Fibroblast of skin of scalp (primary cell): ENCODE results near the gene GHITM.
"Not testable (repeated sequence)": the region's sequence is repeated elsewhere in the genome, so short reads cannot be mapped to it uniquely, and the experiment has no call there.

Experiments used
- DNase-seq: peaks from one replicate; pipeline ENCODE4 v3.0.0-alpha.2; 2013

Gene GHITM

GRCh38 chr10:84148006-84148597 lies 8.8 kb downstream of the GHITM start:
- DNase-seq = peak; percentile 41

GRCh38 chr10:84149854-84150253 lies 10.5 kb downstream of the GHITM start:
- DNase-seq = no peak

GRCh38 chr10:84152769-84153168 lies 13.5 kb downstream of the GHITM start:
- no peak for DNase-seq

GRCh38 chr10:84155521-84155920 lies 16.2 kb downstream of the GHITM start:
- DNase-seq = no peak

- no peak for DNase-seq
Measured at GRCh38 chr10:84156009-84156408, 16.7 kb downstream of the GHITM start.

GRCh38 chr10:84156768-84157167 lies 17.5 kb downstream of the GHITM start:
- DNase-seq = no peak

- DNase-seq = no peak
Measured at GRCh38 chr10:84158061-84158460, 18.8 kb downstream of the GHITM start.

GRCh38 chr10:84158550-84158949 lies 19.2 kb downstream of the GHITM start:
- DNase-seq = no peak

- no peak for DNase-seq
Measured at GRCh38 chr10:84159076-84159685, 19.9 kb downstream of the GHITM start.

GRCh38 chr10:84160663-84161362 lies 21.5 kb downstream of the GHITM start:
- no peak for DNase-seq

GRCh38 chr10:84163996-84164395 lies 24.7 kb downstream of the GHITM start:
- no peak for DNase-seq

- no peak for DNase-seq
Measured at GRCh38 chr10:84164442-84164841, 25.1 kb downstream of the GHITM start.

- DNase-seq = no peak
Measured at GRCh38 chr10:84166620-84167288, 27.4 kb downstream of the GHITM start.

GRCh38 chr10:84167289-84167653 lies 28.0 kb downstream of the GHITM start:
- not testable (repeated sequence) for DNase-seq

- not testable (repeated sequence) for DNase-seq
Measured at GRCh38 chr10:84168382-84168781, 29.1 kb downstream of the GHITM start.

- DNase-seq = not testable (repeated sequence)
Measured at GRCh38 chr10:84171237-84171636, 31.9 kb downstream of the GHITM start.

- DNase-seq = not testable (repeated sequence)
Measured at GRCh38 chr10:84171700-84172466, 32.6 kb downstream of the GHITM start.

- DNase-seq = no peak
Measured at GRCh38 chr10:84172467-84173356, 33.4 kb downstream of the GHITM start.

- no peak for DNase-seq
Measured at GRCh38 chr10:84173501-84173929, 34.2 kb downstream of the GHITM start, which contains the start of gene GPR15LG. Gene GPR15LG, plus strand, starts transcription at chr10:84173801. Its CDS starts 51 bp downstream, at chr10:84173852.

GRCh38 chr10:84175436-84175835 lies 36.1 kb downstream of the GHITM start:
- DNase-seq = no peak

- no peak for DNase-seq
Measured at GRCh38 chr10:84176351-84176750, 37.0 kb downstream of the GHITM start.
